Ascending aorta (tissue), 2 donors: ENCODE measurements around the gene C10orf53. TPM values are rescaled to one million over a fixed set of nuclear protein-coding genes. Genes with fewer than 3 reads are reported as not detected.

Source experiments
- DNase-seq, 2 donors: peaks; one replicate each; pipeline ENCODE4 v3.0.0-alpha.2; 2019; ENCODE audit warnings: low spot score in 2 of 2
- H3K27ac ChIP-seq, 2 donors: fragments of 200-600 bp; sonication (generic); one replicate each; pipeline ENCODE4 v1.5.1; 2016 to 2017; ENCODE audit warnings: mild to moderate bottlenecking in 1 of 2
- H3K27me3 ChIP-seq: fragments of 200-600 bp; sonication (generic); one replicate; pipeline ENCODE4 v1.5.1; 2017
- H3K36me3 ChIP-seq, 2 donors: fragments of 200-600 bp; sonication (generic); one replicate each; pipeline ENCODE4 v1.5.1; 2016
- H3K4me1 ChIP-seq, 2 donors: fragments of 200-600 bp; sonication (generic); one replicate each; pipeline ENCODE4 v1.5.1; 2016 to 2017; ENCODE audit warnings: mild to moderate bottlenecking in 1 of 2
- H3K4me3 ChIP-seq, 2 donors: fragments of 200-600 bp; sonication (generic); one replicate each; pipeline ENCODE4 v1.5.1; 2016 to 2017; ENCODE audit warnings: mild to moderate bottlenecking in 1 of 2
- H3K9me3 ChIP-seq, 2 donors: fragments of 200-600 bp; sonication (generic); one replicate each; pipeline ENCODE4 v1.5.1; 2016
- CTCF ChIP-seq, 3 experiments: fragments of 200-600 bp in 2 of 3; fragments of 450-650 bp in 1 of 3; sonication (generic) in 2 of 3; IDR thresholded peaks; one replicate each; pipeline ENCODE4 v1.5.1; 2016 to 2019; ENCODE audit warnings: antibody characterized with exemption in 3 of 3, mild to moderate bottlenecking in 1 of 3, moderate library complexity in 1 of 3
- intact Hi-C: fragments of 100-400 bp; cut with DNase I; formaldehyde crosslinking; loops from one replicate; pipeline ENCODE4 v1.15.1; 2023
- total RNA-seq: library from RNA; depleted of rRNA; stranded (reverse); fragments of >200 nt; gene quantifications from one replicate; pipeline ENCODE4 v1.1.0, GENCODE V29; 2016

C10orf53 gene
- total RNA-seq, 1 donor from 2014 or later: not detected

GRCh38 chr10:49655099-49655498 is 24.4 kb upstream of the C10orf53 start:
- H3K36me3 ChIP-seq: no peaks in the 10 kb centered on the region
- H3K9me3 ChIP-seq: peaks cover 0 to 7% of the 10 kb centered on the region in 2 donors
- H3K27me3 ChIP-seq: no peaks in the 10 kb centered on the region
- H3K4me3 ChIP-seq: no peak overlapping the region
- H3K27ac ChIP-seq: no peak overlapping the region
- no peak for TF ChIP-seq CTCF (IDR thresholded peaks at IDR 0.05)
- peak in 1 of 2 donors; percentile 43 for DNase-seq
- intact Hi-C loops: no loop called here
- no peaks in the 10 kb centered on the region for H3K4me1 ChIP-seq

GRCh38 chr10:49656845-49657493 is 22.5 kb upstream of the C10orf53 start:
- H3K27ac ChIP-seq: no peak overlapping the region
- intact Hi-C loops: no loop called here
- no peaks in the 10 kb centered on the region for H3K27me3 ChIP-seq
- peak in 1 of 2 donors; percentile 41 for DNase-seq
- no peak for TF ChIP-seq CTCF (IDR thresholded peaks at IDR 0.05)
- H3K9me3 ChIP-seq: peaks cover 0 to 7% of the 10 kb centered on the region in 2 donors
- no peak overlapping the region for H3K4me3 ChIP-seq
- no peaks in the 10 kb centered on the region for H3K4me1 ChIP-seq
- H3K36me3 ChIP-seq: no peaks in the 10 kb centered on the region

DNA sequence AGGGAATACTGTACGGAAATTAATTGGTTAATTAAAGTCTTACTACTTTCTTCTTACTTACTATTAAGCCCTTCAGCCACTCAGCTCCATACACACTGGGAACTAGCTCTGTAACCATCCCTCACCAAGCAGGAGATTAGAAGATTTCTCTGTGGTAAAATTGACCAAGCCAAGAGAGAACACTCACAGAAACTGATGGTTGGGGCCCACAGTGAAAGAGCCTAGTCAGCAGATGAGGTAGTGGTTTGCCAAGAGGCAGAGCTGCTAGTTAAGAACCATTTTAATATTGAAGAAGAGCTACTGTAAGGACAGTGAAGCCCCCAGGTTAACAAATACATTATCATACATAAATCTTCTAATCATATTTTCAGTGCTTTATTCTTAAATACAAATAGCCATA is 21.8 kb upstream of the C10orf53 start:
- intact Hi-C loops: no loop called here
- Histone ChIP-seq H3K4me1 (no peaks in the 10 kb centered on the region), H3K36me3 (no peaks in the 10 kb centered on the region), H3K27me3 (no peaks in the 10 kb centered on the region), H3K9me3 (peaks cover 0 to 7% of the 10 kb centered on the region in 2 donors), H3K4me3 (no peak overlapping the region), H3K27ac (no peak overlapping the region)
- TF ChIP-seq CTCF (IDR thresholded peaks at IDR 0.05): no peak
- DNase-seq: no peak

- H3K4me1 ChIP-seq: no peaks in the 10 kb centered on the region
- no peak for DNase-seq
- H3K27me3 ChIP-seq: no peaks in the 10 kb centered on the region
- peaks cover 0 to 7% of the 10 kb centered on the region in 2 donors for H3K9me3 ChIP-seq
- intact Hi-C loops: no loop called here
- H3K4me3 ChIP-seq: no peak overlapping the region
- no peaks in the 10 kb centered on the region for H3K36me3 ChIP-seq
- TF ChIP-seq CTCF (IDR thresholded peaks at IDR 0.05): no peak
- no peak overlapping the region for H3K27ac ChIP-seq
These were observed 18.2 kb upstream of the C10orf53 start for GRCh38 chr10:49661140-49661856.

DNA sequence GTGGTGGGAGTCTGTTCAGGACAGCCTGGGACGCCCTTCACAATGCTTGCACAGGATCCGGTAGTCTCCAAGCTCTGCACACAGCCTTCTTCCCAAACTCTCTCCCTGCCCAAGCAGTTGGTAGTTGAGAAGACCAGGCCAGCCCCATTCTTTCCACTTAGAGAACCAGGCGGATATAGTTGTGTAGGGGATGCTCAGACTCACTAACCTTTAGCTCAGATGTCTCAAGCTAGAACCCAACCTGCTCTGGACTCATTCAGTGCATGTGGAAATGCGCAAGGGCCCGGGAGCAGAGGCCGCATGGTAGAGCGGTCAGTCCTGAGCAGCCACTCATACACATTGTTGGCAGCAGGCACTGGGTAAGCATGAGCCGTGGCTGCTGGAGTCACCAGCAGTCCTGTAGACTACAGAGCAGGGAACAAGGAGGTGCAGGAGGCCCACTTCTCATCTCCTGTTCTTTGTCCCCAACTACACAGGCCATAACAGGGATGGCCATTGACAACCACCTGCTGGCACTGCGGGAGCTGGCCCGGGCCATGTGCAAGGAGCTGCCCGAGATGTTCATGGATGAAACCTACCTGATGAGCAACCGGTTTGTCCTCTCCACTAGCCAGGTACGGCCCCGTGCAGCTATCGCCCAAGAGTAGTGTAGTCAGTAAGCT is 17.2 kb upstream of the C10orf53 start:
- peaks cover 0 to 7% of the 10 kb centered on the region in 2 donors for H3K9me3 ChIP-seq
- H3K27ac ChIP-seq: no peak overlapping the region
- no peak overlapping the region for H3K4me3 ChIP-seq
- H3K4me1 ChIP-seq: no peaks in the 10 kb centered on the region
- DNase-seq: no peak
- intact Hi-C loops: no loop called here
- H3K36me3 ChIP-seq: no peaks in the 10 kb centered on the region
- H3K27me3 ChIP-seq: no peaks in the 10 kb centered on the region
- no peak for TF ChIP-seq CTCF (IDR thresholded peaks at IDR 0.05)
